Gastrocnemius medialis (tissue), 4 donors: ENCODE results near the gene TCF12.

ENCODE experiments used
- POLR2A ChIP-seq, 2 donors: fragments of 450-650 bp; IDR thresholded peaks; one replicate each; pipeline ENCODE4 v1.6.1; 2017; ENCODE audit warnings: antibody characterized with exemption in 2 of 2, mild to moderate bottlenecking in 2 of 2, moderate library complexity in 2 of 2
- TF ChIP-seq, protein P1 (sequence below), 5 experiments: fragments of 450-650 bp in 3 of 5; fragments of 200-600 bp in 2 of 5; sonication (generic) in 2 of 5; IDR thresholded peaks in 4 of 5; conservative IDR thresholded peaks in 1 of 5; 1 replicate in 4 of 5; 2 replicates in 1 of 5; pipeline ENCODE4 v1.5.1; 2016 to 2019; ENCODE audit warnings: antibody characterized with exemption in 5 of 5, mild to moderate bottlenecking in 3 of 5, moderate library complexity in 3 of 5

DNA sequence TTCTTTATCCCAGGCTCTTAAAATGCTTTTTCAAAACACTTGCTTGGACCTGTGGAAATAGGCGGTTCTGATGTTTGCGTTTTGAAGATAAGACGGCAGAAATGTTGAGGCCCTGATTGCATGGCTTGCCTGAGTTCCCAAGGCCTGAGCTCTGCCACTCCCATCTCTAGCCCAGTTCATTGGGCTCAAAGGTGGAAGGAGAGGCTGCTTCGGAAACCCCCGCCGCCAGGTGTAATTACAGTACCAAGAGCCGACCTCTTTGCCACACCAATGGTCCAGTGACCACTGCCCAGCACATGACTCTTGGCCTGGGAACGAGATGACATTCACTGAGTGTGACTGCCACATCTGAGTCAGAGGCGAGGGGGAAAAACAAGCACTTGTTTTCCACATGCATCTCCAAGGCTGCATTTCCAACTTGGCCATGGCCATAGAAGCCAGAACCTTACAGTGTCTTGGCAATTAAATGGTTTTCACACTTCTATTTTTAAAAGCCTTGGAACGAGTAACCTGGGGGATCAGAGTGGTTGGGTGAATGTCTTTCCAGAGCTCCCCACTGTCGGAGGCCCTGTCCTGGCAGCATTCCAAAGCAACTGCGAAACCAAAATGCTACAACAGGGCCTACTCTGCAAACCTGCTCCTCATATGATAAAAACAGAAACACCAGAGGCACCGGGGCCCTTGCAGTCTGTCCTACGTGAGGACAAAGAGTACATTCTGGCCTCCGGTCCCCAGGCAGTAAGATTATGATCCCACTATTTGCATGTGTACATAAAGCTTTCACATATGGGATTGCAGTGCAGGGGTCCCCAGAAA is 394.1 kb downstream of the TCF12 start:
- TF ChIP-seq, protein P1, sequence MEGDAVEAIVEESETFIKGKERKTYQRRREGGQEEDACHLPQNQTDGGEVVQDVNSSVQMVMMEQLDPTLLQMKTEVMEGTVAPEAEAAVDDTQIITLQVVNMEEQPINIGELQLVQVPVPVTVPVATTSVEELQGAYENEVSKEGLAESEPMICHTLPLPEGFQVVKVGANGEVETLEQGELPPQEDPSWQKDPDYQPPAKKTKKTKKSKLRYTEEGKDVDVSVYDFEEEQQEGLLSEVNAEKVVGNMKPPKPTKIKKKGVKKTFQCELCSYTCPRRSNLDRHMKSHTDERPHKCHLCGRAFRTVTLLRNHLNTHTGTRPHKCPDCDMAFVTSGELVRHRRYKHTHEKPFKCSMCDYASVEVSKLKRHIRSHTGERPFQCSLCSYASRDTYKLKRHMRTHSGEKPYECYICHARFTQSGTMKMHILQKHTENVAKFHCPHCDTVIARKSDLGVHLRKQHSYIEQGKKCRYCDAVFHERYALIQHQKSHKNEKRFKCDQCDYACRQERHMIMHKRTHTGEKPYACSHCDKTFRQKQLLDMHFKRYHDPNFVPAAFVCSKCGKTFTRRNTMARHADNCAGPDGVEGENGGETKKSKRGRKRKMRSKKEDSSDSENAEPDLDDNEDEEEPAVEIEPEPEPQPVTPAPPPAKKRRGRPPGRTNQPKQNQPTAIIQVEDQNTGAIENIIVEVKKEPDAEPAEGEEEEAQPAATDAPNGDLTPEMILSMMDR (IDR thresholded peaks at IDR 0.05 in 4 of 5, conservative IDR thresholded peaks at IDR 0.05 in 1 of 5) = no peak
- no peak for TF ChIP-seq POLR2A (IDR thresholded peaks at IDR 0.05)
